ENCODE results near the gene ACOT11. TPM values are rescaled to one million over a fixed set of nuclear protein-coding genes. Genes with fewer than 3 reads are reported as not detected.

Gene ACOT11
- total RNA-seq, 1 experiment from 2014 or later: 25.7 TPM

DNA sequence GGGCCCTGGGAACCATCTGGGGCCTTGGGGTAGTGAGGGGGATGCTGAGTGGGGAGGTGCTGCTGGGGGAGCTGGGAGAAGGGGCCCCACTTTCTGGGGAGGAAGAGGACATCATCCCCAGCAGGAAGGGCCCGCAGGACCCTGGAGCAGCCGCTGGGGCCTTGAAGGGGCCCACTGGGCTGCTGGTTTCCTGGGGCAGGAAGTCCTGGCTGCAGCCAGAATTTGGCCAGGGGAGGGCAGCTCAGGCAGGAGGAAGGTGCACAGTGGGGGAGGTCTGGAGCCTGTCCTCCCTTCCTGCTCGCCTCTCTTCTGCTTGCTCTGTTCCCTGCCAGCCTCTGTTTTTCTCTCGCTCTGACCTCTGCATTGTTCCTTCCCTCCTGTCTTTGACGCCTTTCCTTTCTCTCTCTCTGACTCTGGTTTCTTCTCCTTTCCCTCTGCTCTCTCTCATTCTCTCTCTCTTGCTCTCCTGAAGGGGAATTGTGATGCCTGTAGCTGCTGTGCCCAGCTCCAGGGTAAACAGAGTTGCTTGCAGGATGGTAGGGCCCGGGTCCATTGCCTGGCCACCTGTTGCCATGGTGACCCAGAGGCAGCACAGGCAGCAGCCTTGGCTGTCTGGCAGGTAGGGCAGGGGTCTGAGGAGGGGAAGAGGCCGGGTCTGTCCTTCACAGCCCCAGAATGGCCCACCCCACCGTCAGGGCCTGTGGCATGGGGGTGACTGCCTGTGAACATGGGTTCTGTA, 23.9 kb downstream of the ACOT11 start:
- Histone ChIP-seq H3K27me3 (ENCODE audit: insufficient read depth, low read depth) (no peaks in the 10 kb centered on the region), H3K36me3 (ENCODE audit: low read depth) (no peaks in the 10 kb centered on the region), H3K4me3 (no peak overlapping the region), H3K27ac (no peak overlapping the region), H3K9me3 (ENCODE audit: insufficient read depth, low read depth) (no peaks in the 10 kb centered on the region), H3K79me2 (ENCODE audit: low read depth) (no peaks in the 10 kb centered on the region), H3K4me1 (replicated peaks; ENCODE audit: insufficient read depth) (peaks cover 2% of the 10 kb centered on the region), H3K4me2 (no peak overlapping the region), H3K9me2 (ENCODE audit: insufficient read depth) (no peaks in the 10 kb centered on the region), H4K20me1 (ENCODE audit: insufficient read depth) (no peaks in the 10 kb centered on the region), H3F3A (ENCODE audit: insufficient read depth, low read depth) (0 out of 2 replicates have a peak, but pooled peaks cover 4% of the 10 kb centered on the region), H2AFZ (no peak overlapping the region)
- POLR2A ChIA-PET (ENCODE audit: unreplicated experiment): no interaction called here
- CTCF ChIA-PET: interaction anchor here (0.5 kb wide), 1 partner anchor 71 kb away, joined by 24 read pairs; no protein-coding TSS in a partner anchor
- intact Hi-C loops (cut with micrococcal nuclease; ENCODE audit: unreplicated experiment): no loop called here
- TF ChIP-seq EZH2 (IDR thresholded peaks at IDR 0.05; ENCODE audit: low read depth): no peak
- TF ChIP-seq, protein P1, sequence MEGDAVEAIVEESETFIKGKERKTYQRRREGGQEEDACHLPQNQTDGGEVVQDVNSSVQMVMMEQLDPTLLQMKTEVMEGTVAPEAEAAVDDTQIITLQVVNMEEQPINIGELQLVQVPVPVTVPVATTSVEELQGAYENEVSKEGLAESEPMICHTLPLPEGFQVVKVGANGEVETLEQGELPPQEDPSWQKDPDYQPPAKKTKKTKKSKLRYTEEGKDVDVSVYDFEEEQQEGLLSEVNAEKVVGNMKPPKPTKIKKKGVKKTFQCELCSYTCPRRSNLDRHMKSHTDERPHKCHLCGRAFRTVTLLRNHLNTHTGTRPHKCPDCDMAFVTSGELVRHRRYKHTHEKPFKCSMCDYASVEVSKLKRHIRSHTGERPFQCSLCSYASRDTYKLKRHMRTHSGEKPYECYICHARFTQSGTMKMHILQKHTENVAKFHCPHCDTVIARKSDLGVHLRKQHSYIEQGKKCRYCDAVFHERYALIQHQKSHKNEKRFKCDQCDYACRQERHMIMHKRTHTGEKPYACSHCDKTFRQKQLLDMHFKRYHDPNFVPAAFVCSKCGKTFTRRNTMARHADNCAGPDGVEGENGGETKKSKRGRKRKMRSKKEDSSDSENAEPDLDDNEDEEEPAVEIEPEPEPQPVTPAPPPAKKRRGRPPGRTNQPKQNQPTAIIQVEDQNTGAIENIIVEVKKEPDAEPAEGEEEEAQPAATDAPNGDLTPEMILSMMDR (conservative IDR thresholded peaks at IDR 0.05): no peak
- no peak for DNase-seq
- BruUV-seq (replicated peaks): no TSS peak

DNA sequence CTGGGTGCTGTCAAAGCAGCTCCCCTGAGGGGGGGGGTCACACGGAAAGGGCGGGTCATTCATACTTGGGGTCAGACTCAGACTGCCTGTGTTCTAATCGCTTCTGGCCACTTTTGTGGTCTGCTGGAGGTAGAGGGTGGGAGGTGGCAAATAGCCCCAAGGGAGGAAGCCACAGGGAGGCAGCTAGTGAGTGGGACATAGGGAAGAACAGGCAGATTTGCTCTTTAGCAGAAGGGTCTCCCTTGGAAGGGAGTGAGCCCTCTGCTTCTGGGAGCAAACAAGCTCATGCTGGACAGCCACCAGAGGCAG, 24.5 kb downstream of the ACOT11 start:
- H3K4me1 ChIP-seq (replicated peaks; ENCODE audit: insufficient read depth): no peaks in the 10 kb centered on the region; the same call in 1 of the 2 replicates
- H2AFZ ChIP-seq: no peak overlapping the region
- no peak overlapping the region for H3K4me2 ChIP-seq
- DNase-seq: no peak
- POLR2A ChIA-PET (ENCODE audit: unreplicated experiment): no interaction called here
- H3K27ac ChIP-seq: no peak overlapping the region
- H3K36me3 ChIP-seq (ENCODE audit: low read depth): no peaks in the 10 kb centered on the region
- H3F3A ChIP-seq (ENCODE audit: insufficient read depth, low read depth): 0 out of 2 replicates have a peak, but pooled peaks cover 3% of the 10 kb centered on the region
- no peak overlapping the region for H3K4me3 ChIP-seq
- H3K27me3 ChIP-seq (ENCODE audit: insufficient read depth, low read depth): no peaks in the 10 kb centered on the region
- no peaks in the 10 kb centered on the region for H3K9me3 ChIP-seq (ENCODE audit: insufficient read depth, low read depth)
- no peak for TF ChIP-seq EZH2 (IDR thresholded peaks at IDR 0.05; ENCODE audit: low read depth)
- TF ChIP-seq, protein P1 (conservative IDR thresholded peaks at IDR 0.05): no peak
- H4K20me1 ChIP-seq (ENCODE audit: insufficient read depth): no peaks in the 10 kb centered on the region
- H3K9me2 ChIP-seq (ENCODE audit: insufficient read depth): no peaks in the 10 kb centered on the region
- CTCF ChIA-PET: interaction anchor here (0.5 kb wide), 1 partner anchor 72 kb away, joined by 24 read pairs; no protein-coding TSS in a partner anchor
- no peaks in the 10 kb centered on the region for H3K79me2 ChIP-seq (ENCODE audit: low read depth)
- intact Hi-C loops (cut with micrococcal nuclease; ENCODE audit: unreplicated experiment): no loop called here
- no TSS peak for BruUV-seq (replicated peaks)

DNA sequence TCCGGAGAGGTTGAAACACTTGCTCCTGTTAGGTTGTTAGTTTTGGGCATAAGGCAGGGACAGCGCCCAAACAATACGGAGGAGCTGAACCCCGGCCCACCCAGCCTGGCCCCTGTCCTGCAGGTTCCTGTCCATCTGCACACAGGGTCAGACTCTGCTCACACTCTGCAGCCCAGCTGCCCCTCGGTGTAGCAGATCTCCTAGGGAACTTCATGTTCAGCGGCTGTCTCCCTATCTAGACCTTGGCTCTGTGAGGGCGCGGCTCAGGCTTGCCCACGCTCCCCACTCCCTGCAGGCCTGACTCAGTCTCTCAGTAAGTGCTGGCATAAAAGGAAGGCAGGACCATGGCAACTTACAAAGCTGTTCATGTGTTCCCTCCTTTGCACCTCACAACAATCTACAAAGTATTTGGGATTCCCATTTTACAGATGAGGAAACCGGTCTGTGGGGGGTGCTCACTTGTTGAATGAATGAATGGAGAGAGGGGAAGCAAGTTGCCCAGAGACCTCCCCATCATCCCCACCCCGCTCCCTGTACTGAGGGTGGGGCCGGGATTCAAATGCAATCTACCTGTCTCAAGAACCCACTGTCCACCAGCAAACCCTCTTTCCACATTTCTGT, 26.2 kb downstream of the ACOT11 start:
- H3K9me2 ChIP-seq (ENCODE audit: insufficient read depth): no peaks in the 10 kb centered on the region
- no peaks in the 10 kb centered on the region for H4K20me1 ChIP-seq (ENCODE audit: insufficient read depth)
- DNase-seq: no peak
- H2AFZ ChIP-seq: no peak overlapping the region
- no peaks in the 10 kb centered on the region for H3K79me2 ChIP-seq (ENCODE audit: low read depth)
- no peak overlapping the region for H3K4me2 ChIP-seq
- no peak for TF ChIP-seq EZH2 (IDR thresholded peaks at IDR 0.05; ENCODE audit: low read depth)
- TF ChIP-seq, protein P1 (conservative IDR thresholded peaks at IDR 0.05): no peak
- H3K9me3 ChIP-seq (ENCODE audit: insufficient read depth, low read depth): no peaks in the 10 kb centered on the region
- no peaks in the 10 kb centered on the region for H3K36me3 ChIP-seq (ENCODE audit: low read depth)
- ChIA-PET CTCF (no interaction called here), POLR2A (ENCODE audit: unreplicated experiment) (no interaction called here)
- H3K4me3 ChIP-seq: no peak overlapping the region
- no peaks in the 10 kb centered on the region; the same call in 1 of the 2 replicates for H3K4me1 ChIP-seq (replicated peaks; ENCODE audit: insufficient read depth)
- H3F3A ChIP-seq (ENCODE audit: insufficient read depth, low read depth): 0 out of 2 replicates have a peak, but pooled peaks cover 3% of the 10 kb centered on the region
- H3K27me3 ChIP-seq (ENCODE audit: insufficient read depth, low read depth): no peaks in the 10 kb centered on the region
- intact Hi-C loops (cut with micrococcal nuclease; ENCODE audit: unreplicated experiment): no loop called here
- no TSS peak for BruUV-seq (replicated peaks)
- H3K27ac ChIP-seq: no peak overlapping the region

All from PC-9 (cell line).